Osteocyte (in vitro differentiated cells): ENCODE measurements around the gene SH2D4B. TPM values are rescaled to one million over a fixed set of nuclear protein-coding genes. Genes with fewer than 3 reads are reported as not detected.

Source experiments
- DNase-seq: peaks from one replicate; pipeline ENCODE4 v3.0.0; 2021; ENCODE audit warnings: mixed read lengths; ENCODE audit not compliant: unreplicated experiment; ENCODE audit errors: extremely low spot score
- H3K27ac Mint-ChIP-seq: one replicate; pipeline ENCODE4 v1.8.0; 2021; ENCODE audit warnings: mild to moderate bottlenecking, mixed read lengths; ENCODE audit not compliant: unreplicated experiment
- H3K27me3 Mint-ChIP-seq: one replicate; pipeline ENCODE4 v1.8.0; 2021; ENCODE audit warnings: mixed read lengths; ENCODE audit not compliant: unreplicated experiment
- H3K36me3 Mint-ChIP-seq: one replicate; pipeline ENCODE4 v1.8.0; 2021; ENCODE audit warnings: mixed read lengths; ENCODE audit not compliant: unreplicated experiment
- H3K4me1 Mint-ChIP-seq: one replicate; pipeline ENCODE4 v1.8.0; 2021; ENCODE audit warnings: mixed read lengths; ENCODE audit not compliant: unreplicated experiment
- H3K4me3 Mint-ChIP-seq: one replicate; pipeline ENCODE4 v1.8.0; 2021; ENCODE audit warnings: mild to moderate bottlenecking, moderate library complexity, mixed read lengths; ENCODE audit not compliant: unreplicated experiment
- H3K9me3 Mint-ChIP-seq: one replicate; pipeline ENCODE4 v1.8.0; 2021; ENCODE audit warnings: mixed read lengths; ENCODE audit not compliant: unreplicated experiment
- total RNA-seq: library from RNA; stranded (reverse); gene quantifications from 2 replicates; pipeline ENCODE4 v1.2.1, GENCODE V29; 2021
- TF ChIP-seq, protein P1 (sequence below): fragments of 200-600 bp; sonication (generic); IDR thresholded peaks from 2 replicates; pipeline ENCODE4 v1.5.0; 2021; ENCODE audit warnings: antibody characterized with exemption, mild to moderate bottlenecking, moderate library complexity

SH2D4B gene
- total RNA-seq, 1 donor from 2014 or later: not detected

DNA sequence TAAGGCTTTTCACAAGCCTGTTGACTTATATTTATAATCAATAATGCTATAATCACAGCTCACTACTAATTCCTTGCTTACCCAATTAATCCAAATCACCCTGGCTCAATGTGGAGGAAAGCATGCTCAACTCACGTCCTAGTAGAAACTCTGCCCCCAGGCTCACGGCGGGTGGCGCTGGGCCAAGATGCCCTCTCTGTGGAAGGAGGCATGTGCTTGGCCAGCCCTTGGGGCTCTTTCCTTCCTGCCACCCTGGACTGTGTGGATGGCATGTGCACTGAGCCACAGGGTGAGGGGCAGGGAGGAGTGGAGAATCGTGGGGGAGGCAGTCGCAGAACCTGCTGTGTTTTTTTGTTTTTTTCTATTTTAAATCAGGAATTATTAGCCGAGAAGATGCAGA is 96.2 kb downstream of the SH2D4B start:
- Mint-ChIP-seq H3K36me3 (no peaks in the 10 kb centered on the region), H3K4me1 (no peaks in the 10 kb centered on the region), H3K27ac (no peak overlapping the region), H3K9me3 (no peaks in the 10 kb centered on the region), H3K4me3 (no peak overlapping the region), H3K27me3 (no peaks in the 10 kb centered on the region)
- no peak for DNase-seq
- TF ChIP-seq, protein P1, sequence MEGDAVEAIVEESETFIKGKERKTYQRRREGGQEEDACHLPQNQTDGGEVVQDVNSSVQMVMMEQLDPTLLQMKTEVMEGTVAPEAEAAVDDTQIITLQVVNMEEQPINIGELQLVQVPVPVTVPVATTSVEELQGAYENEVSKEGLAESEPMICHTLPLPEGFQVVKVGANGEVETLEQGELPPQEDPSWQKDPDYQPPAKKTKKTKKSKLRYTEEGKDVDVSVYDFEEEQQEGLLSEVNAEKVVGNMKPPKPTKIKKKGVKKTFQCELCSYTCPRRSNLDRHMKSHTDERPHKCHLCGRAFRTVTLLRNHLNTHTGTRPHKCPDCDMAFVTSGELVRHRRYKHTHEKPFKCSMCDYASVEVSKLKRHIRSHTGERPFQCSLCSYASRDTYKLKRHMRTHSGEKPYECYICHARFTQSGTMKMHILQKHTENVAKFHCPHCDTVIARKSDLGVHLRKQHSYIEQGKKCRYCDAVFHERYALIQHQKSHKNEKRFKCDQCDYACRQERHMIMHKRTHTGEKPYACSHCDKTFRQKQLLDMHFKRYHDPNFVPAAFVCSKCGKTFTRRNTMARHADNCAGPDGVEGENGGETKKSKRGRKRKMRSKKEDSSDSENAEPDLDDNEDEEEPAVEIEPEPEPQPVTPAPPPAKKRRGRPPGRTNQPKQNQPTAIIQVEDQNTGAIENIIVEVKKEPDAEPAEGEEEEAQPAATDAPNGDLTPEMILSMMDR: no peak

DNA sequence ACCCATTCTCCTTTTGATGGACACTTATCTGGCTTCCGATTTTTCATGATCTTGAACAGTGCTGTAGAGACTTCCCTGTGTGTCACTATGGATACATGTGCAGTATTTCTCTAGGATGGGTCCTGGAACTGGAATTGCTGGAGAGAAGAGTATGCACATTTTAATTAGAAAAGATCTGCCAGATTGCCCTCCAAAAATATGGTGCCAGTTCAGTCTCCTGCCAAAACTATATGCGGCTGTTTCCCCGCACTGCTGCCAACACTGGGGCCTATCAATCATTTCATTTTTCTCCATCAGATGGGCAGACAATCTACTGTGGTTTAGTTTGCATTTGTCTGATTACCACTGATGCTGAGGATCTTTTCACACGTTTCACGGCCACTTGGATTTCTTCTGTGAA is 105.0 kb downstream of the SH2D4B start:
- Mint-ChIP-seq H3K4me1 (no peaks in the 10 kb centered on the region), H3K9me3 (no peaks in the 10 kb centered on the region), H3K27ac (no peak overlapping the region), H3K27me3 (peaks cover 2% of the 10 kb centered on the region), H3K4me3 (no peak overlapping the region), H3K36me3 (no peaks in the 10 kb centered on the region)
- TF ChIP-seq, protein P1: no peak
- DNase-seq: no peak

DNA sequence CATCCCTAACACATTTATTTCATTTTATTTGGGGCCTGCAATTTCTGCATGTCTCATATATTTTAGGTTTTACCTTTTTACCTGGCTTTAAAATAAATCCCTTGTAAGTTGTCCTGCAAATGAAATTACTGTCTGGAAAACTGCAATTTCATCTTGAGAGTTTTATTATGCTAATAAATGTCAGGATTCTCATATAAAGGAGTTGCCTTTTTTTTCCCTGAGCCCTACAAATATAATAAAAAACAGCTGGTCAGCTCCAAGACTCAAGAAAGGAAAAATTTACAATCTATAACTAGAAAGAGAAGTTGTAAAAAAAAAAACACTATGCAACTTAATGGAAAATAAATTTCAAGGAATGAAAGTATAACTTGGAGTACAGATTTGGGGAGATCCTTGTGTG is 108.7 kb downstream of the SH2D4B start:
- H3K4me3 Mint-ChIP-seq: no peak overlapping the region
- H3K27ac Mint-ChIP-seq: no peak overlapping the region
- H3K36me3 Mint-ChIP-seq: no peaks in the 10 kb centered on the region
- no peaks in the 10 kb centered on the region for H3K9me3 Mint-ChIP-seq
- H3K4me1 Mint-ChIP-seq: no peaks in the 10 kb centered on the region
- TF ChIP-seq, protein P1: no peak
- DNase-seq: no peak
- peaks cover 2% of the 10 kb centered on the region for H3K27me3 Mint-ChIP-seq

DNA sequence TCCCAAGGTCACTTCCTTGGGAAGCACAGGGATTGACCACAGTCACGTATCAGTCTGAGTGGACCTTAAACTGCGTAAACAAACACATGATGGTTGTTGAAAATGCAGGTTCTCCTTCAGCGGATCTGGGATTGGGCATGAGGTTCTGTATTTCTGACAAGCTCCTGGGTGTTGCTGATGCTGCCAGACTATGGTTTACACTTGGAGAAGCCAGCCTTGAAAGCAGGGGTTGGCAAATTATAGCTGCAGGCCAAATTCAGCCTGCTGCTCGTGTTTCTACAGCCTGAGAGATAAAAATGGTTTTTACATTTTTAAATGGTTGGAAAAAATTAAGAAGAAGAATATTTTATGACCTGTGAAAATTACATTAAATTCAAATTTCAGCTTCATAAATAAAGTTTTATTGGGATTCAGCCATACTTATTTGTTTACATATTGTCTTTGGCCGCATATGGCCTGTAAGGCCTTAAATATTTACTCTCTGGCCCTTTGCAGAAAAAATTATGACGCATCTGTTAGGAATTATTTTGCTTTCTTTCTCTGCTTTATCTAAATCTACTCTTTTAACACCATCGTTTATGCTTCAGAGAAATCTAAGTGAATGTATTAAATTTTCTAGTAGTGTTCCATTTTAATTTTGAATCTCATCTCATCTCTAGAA is 109.6 kb downstream of the SH2D4B start:
- Mint-ChIP-seq H3K36me3 (no peaks in the 10 kb centered on the region), H3K27ac (no peak overlapping the region), H3K27me3 (peaks cover 2% of the 10 kb centered on the region), H3K4me3 (no peak overlapping the region), H3K4me1 (no peaks in the 10 kb centered on the region), H3K9me3 (no peaks in the 10 kb centered on the region)
- DNase-seq: no peak
- TF ChIP-seq, protein P1: no peak

GRCh38 chr10:80648106-80648505 is 110.4 kb downstream of the SH2D4B start:
- Mint-ChIP-seq H3K27me3 (peaks cover 2% of the 10 kb centered on the region), H3K36me3 (no peaks in the 10 kb centered on the region), H3K9me3 (no peaks in the 10 kb centered on the region), H3K4me3 (no peak overlapping the region), H3K27ac (no peak overlapping the region), H3K4me1 (no peaks in the 10 kb centered on the region)
- TF ChIP-seq, protein P1: no peak
- peak; percentile 17 for DNase-seq
